Stimulated activated CD4-positive, alpha-beta T cell treated with anti-CD3 and anti-CD28 coated beads, TNF-alpha, amount 100 ng/mL, for 1 hour (primary cell): ENCODE measurements around the gene LSM3.
A peak's percentile ranks its signal among the peaks of the same experiment; 100 is the strongest.

Experiments used
- DNase-seq, 3 donors: peaks; one replicate each; pipeline ENCODE4 v3.0.0-alpha.2; 2020; ENCODE audit warnings: low read depth in 3 of 3, low spot score in 1 of 3

Gene LSM3

DNA sequence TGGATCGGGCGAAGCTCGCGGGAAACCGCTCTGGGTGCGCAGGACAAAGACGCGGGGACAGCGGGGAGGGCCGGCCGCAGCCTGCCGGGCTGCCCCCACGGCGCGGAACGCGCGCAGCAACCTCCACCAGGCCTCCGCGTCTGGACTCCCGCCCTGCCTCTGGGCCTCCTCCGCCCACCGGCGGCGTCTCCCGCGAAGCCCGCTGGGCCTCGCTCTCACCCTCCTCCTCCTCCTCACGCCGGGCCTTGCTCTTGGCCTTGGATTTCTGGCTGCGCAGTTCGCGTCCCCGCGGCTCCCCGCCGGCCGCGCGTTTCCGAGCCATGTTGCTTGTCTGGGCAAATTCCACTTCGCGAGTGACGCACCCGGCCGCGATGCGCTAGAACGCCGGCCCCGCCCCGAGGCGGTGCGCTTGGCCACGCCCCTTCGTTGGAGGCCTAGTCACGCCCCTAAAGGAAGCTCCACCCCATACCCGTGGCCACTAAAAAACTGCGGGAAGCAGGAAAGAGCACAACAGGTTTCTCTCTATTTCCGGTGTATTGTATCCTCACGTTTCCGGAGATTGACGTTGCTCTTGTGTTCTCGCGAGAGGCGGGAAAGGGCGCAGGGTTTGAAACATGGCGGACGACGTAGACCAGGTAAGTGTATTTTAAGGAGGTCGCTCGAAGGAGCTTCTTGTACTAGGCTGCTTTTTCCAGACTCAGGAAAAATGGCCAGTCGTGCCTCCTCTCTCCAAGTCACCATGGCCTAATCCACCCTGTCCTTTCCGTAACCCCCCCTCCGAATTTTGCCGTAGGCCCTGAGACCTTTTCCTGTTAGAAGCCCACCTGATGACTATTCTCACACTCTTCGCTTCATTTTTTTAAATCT lies at the start of gene LSM3, which contains the start of gene XPC:
LSM3 (plus strand) TSS at position 571 of the 867 bp plus-strand sequence; CDS start at position 615, 44 bp downstream.
XPC (minus strand) TSS at position 355 of the 867 bp plus-strand sequence; CDS start at position 322, 33 bp downstream.
- DNase-seq = peak; percentile 92 to 97 (median 95)

DNA sequence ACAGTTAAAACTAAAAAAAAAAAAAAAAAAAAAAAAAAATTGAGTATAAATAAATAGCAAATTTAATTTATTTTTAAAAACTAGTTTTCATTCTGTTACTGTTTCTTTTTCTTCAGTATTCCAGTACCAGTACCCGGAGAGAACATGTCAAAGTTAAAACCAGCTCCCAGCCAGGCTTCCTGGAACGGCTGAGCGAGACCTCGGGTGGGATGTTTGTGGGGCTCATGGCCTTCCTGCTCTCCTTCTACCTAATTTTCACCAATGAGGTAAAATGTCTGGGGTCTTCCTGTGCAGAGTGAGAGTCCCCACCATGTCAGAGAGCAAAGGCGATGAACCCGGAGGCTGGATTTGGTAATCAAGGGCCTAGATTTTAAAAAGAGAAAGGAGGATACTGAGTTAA lies 49.3 kb upstream of the LSM3 start:
- no peak for DNase-seq

DNA sequence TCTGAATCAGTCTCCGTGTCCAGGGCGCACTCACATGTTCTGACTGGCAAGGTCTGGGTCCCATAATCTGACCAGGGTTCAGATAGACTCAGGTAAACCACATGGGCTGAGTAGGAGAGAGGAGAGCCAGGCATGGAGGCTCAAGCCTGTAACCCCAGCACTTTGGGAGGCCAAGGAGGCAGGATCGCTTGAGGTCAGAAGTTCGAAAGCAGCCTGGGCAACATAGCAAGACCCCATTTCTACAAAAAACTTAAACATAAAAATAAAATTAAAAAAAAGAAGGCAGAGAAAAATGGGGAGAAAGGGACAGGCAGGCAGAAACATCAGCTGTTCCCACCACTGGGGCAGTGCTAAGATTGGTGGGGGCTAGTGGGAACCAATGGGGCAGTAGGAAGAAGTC lies 48.4 kb upstream of the LSM3 start:
- DNase-seq = no peak

DNA sequence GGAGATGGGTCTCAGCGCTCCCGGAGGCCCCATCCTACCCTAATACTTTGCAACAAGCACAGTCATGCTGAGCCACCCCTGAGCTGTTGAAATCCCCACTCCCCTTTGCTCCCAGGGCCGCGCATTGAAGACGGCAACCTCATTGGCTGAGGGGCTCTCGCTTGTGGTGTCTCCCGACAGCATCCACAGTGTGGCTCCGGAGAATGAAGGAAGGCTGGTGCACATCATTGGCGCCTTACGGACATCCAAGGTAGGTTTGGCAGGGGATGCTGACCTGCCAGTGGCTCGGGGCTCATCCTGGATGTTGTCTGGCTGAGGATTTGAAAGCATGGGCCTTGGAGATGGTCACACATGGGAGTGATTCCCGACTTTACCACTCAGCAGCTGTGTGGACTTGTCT lies 47.9 kb upstream of the LSM3 start:
- DNase-seq = no peak

DNA sequence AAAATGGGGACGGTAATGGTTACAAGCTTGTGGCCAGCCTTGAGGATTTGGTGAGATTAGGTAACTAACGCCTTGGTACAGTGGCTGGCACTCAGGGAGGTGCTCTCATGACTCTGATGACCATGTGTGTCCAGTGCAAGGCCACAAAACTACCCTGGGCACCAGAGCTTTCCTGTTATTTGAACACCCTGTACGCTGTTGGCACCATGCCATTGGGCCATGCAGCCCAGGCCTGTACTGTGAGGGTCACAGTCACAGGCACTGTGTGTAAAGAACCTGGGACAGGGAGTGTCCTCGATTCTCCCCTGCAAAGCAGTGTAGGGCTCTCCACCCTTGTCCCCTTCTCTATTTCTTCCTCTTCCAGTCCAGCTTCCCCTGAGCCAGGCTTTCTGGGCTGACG lies 47.5 kb upstream of the LSM3 start:
- no peak for DNase-seq

DNA sequence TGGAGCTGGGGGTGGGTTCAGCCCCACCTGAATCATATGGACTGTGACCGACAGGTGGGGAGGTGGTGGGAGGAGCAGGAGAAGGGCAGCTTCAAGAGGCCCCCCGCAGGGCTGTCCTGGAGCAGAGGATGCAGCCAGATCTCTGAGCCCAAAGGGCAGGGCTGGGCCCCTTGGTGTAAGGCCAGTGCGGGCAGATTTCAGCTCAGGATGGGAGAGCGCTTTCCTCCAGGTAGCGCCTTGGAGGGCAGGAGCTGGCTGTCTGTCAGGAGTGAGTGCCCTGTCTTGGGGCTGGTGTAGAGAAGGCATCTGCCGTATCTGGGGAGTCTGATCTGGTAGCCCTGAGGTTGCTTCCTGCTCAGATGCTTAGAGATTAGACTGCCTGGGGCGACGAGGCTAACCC lies 46.5 kb upstream of the LSM3 start:
- no peak for DNase-seq

DNA sequence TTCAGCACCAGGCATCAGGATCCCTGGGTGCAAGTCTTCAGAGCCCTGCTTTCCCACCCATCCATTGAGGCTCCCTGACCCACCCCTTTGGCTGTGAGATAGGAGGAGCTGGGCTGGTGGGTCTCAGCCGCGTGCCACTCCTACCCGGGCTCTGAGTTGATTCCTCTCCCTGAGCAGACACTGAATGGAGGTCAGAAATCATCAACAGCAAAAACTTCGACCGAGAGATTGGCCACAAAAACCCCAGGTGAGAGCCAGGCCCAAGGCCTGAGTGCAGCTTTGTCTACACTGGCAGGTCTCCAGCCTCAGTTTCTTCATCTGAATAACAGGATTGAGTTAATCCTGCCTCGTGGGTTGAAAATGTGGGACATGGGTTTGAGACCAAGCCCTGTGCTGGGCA lies 45.9 kb upstream of the LSM3 start:
- no peak for DNase-seq

DNA sequence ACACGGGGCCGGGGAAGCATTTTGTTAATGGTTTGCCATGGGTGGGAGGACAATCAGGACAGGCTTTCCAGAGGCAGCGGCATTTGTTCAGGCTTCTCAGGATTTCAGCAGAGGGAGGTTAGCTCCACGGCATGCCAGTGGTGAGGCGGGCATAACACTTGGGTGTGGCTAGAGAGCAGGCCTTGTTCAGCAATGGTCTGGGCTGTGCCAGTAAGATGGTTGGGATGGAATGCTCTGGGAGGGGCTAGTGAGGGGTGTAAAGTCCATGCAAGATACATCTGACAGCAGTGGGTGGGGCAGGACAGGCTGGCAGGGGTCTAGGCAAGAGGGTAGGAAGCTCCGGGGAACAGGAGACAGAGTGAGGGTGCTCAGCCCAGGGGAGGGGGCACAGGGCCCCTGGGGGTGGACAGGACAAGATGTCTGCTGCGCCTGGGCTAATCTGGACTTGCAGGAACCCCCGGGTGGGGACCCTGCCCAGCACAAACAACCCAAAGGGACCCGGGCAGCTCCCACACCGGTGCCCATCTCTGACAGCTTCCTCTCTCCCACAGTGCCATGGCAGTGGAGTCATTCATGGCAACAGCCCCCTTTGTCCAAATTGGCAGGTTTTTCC lies 45.3 kb upstream of the LSM3 start:
- no peak for DNase-seq

DNA sequence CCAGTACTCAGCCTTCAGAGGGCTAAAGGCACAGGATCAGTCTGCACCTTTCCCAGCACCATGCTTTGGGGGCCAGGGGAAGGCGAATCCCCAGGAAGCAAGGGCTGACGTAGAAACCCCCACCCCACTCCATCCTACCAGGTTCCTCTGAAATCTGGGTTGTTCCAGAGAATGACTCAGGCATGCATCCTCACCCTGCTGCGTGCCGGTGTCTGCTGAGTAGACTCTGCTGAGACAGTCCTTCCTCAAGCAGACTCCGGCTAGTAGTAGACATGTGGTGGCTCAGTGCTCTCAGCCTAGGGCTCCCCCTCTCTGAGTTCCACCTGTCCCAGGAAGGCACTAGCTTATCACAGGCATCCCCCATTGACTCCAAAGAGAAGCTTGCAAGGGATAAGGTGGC lies 44.7 kb upstream of the LSM3 start:
- DNase-seq = no peak

DNA sequence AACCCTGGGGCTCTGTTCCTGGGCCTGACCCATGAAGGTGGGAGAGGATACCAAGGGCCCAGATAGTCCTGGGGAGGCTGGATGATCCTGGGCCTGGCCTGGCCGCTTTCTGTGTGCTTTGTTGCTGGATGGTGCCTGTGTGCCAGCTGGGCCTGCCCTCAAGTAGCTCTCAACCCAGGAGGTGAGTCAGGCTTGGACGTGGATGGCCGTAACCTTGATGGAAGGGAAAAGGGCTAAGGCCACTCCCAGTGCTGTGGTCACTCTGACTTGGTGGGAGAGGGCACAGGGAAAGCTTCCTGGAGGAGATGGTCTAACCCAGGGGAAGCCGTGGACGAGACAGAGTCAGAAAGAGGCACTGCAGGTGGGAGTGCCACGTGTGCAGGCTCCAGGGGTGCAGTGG lies 44.3 kb upstream of the LSM3 start:
- DNase-seq = no peak

DNA sequence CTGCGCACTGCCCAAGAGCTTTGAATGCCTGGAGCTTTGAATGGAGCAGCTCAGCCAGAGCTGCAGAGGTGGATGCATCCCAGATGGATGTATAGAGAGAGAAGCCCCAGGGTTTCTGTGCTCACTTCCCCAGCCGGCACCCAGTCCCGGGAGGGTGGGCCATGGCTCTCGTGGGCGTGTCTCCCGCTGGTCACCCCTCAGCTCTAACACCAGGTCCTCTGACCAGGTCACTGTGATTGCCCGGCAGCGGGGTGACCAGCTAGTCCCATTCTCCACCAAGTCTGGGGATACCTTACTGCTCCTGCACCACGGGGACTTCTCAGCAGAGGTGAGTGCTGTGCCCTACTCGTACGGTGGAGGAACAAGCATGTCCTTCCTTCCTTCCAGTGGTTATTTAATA lies 43.0 kb upstream of the LSM3 start:
- DNase-seq = no peak

DNA sequence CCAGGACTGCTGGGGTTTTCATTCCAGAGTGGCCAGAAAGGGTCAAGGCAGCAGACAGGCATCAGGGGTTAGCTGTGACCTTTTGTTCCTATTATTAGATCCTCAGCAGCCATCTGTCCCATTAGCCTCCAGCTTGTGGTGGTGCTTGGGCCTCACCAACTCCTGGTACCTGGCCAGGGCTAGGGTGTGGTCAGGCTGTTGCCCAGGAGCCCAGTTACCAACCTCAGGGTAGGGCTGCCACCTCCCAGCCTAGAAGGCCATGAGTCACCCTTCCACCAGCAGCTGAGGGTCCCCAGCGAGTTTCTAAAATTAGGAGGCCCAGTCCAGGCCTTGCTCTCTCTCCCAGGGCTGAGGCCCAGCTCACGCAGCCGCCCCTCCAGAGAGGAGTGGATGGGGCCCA lies 41.6 kb upstream of the LSM3 start:
- no peak for DNase-seq

DNA sequence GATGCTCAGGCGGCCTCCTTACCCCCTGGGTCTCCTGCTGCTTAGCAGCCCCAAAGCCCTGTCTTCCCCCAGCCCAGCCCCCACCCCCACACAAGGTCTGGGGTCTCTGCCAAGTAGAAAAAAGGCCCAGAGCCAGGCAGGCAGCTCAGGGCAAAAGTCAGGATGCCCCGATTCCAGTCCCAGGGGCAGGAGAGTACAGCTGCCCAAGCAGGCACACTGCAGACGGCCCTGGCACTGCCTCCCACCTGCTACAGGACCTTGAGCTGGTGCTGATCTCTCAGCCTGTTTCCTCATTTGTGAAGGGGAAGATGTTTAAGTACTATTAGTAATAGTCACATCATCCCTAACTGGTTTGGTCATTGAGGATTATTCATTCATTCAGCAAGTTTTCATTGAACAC lies 41.2 kb upstream of the LSM3 start:
- DNase-seq = no peak

DNA sequence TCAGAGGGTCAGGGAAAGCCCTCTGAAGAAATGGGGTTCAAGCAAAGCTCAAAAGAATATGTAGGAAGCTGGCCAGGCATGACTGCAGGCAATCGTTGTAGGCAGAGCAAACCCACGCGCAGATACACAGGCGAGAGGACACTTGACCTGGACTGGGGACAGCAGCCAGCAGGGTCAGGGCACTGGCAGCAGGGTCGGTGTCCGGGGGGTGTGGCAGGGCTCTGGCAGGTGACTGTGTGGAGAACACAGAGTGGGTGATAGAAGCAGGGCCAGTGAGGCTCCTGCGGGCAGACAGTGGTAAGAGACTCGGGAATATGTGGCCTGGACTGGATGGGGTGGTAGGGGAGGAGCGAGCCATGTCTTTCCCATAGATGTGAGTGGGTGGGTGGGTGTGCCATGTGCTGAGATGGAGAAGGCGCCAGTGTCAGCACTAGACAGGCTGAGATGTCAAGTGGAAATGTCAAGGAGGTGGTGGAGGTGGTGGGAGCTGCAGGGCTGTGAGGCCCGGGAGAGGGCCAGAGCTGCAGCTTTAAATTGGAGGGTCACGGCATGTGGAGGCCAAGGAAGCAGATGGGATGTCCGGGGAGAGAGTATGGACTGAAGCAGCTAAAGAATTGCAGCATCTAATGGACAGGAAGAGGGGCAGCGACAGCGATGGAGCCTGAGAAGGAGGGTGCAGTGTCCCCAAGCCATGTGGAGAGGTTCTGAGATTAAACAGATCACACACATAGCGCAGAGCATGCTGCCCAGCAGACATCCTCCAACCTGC lies 40.3 kb upstream of the LSM3 start:
- no peak for DNase-seq

DNA sequence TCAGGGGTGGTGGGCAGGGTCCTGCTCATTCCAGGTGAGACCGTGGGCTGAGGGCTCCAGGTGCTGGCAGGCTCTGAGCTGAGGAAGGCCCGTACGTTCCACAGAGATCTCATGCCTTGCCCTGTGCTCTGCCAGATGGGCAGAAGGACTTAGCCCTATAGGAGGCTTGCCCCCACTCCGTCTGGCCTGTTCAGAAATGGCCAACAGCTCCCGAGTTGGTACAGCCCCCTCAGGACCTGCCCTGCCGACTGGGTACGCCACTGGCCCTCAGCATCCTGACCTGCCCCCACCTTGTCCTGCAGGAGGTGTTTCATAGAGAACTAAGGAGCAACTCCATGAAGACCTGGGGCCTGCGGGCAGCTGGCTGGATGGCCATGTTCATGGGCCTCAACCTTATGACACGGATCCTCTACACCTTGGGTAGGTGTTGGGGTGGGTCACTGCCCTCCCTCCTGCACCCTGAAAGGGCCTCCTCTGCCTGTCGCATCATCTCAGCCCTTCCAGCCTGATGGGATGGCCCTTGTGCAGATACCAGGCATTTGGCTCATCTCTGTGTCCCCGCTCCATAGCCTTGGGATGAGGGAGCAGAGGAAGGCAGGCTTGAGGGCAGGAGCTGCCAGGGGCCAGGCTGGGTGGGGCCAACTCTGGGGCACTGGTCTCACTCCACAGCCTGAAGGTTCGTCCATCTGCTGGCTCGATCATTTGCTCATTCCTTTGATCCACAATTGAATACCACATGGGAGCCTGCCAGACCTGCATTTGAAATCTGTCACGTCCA lies 39.5 kb upstream of the LSM3 start:
- DNase-seq = no peak

DNA sequence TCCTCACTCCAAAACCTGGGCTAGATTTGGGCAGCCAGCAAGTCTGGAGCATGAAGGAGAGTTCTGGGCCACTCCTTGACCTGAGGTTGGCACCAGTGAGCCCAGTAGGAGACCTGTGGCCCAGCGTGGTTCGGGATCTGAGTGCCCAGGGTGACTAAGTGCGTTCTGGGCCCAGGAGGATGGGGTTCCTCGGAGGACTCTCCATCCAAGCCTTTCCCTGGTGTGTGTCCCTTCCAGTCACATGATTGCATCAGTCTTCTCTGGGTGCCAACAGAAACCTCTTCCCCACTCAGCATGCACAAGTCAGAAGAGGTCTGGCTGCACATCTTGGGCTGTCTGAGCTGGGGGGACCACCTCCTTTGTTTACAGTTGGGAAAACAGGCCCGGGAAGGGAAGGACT lies 38.8 kb upstream of the LSM3 start:
- DNase-seq = no peak

DNA sequence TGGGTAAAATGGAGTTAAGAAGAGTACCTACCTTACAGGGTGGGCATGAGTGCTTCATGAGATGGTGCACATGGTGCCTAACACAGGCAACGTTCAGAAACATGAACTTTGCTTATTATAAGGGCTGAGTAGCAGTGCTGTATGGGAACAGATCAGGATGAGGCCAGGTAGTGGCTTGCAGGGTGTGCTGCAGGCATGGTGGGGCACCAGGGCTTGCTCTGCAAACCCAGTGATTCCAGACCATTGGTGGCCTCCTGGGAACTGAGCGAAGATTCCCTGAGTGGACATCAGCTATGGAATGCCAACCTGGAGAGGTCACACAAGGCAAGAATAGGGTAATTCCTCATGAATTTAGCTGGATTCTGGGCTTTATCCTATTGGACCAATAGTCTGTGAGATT lies 37.9 kb upstream of the LSM3 start:
- no peak for DNase-seq

DNA sequence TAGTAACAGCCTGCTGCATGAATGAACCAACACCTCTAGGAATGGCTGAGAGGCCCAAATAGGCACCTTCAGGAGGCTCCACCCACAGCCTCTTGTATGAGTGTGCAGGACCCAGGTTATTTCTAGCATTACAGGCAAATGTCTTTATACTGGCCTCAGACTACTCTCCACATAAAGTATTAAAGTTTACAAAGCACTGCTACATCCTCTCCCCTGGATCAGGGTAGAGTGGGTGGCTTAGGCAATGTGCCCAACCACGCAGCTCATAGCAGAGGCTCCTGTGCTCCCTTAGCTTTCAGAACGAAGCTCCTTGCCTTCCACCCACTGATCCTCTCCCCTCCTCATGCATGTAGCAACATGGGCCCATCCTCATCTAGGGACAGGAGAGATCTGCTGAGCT lies 37.5 kb upstream of the LSM3 start:
- no peak for DNase-seq

DNA sequence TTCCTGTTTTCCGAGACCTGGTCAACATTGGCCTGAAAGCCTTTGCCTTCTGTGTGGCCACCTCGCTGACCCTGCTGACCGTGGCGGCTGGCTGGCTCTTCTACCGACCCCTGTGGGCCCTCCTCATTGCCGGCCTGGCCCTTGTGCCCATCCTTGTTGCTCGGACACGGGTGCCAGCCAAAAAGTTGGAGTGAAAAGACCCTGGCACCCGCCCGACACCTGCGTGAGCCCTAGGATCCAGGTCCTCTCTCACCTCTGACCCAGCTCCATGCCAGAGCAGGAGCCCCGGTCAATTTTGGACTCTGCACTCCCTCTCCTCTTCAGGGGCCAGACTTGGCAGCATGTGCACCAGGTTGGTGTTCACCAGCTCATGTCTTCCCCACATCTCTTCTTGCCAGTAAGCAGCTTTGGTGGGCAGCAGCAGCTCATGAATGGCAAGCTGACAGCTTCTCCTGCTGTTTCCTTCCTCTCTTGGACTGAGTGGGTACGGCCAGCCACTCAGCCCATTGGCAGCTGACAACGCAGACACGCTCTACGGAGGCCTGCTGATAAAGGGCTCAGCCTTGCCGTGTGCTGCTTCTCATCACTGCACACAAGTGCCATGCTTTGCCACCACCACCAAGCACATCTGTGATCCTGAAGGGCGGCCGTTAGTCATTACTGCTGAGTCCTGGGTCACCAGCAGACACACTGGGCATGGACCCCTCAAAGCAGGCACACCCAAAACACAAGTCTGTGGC lies 36.8 kb upstream of the LSM3 start:
- DNase-seq = no peak

DNA sequence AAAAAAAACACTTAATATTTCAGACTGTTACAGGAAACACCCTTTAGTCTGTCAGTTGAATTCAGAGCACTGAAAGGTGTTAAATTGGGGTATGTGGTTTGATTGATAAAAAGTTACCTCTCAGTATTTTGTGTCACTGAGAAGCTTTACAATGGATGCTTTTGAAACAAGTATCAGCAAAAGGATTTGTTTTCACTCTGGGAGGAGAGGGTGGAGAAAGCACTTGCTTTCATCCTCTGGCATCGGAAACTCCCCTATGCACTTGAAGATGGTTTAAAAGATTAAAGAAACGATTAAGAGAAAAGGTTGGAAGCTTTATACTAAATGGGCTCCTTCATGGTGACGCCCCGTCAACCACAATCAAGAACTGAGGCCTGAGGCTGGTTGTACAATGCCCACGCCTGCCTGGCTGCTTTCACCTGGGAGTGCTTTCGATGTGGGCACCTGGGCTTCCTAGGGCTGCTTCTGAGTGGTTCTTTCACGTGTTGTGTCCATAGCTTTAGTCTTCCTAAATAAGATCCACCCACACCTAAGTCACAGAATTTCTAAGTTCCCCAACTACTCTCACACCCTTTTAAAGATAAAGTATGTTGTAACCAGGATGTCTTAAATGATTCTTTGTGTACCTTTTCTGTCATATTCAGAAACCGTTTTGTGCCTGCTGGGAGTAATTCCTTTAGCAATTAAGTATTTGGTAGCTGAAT lies 35.9 kb upstream of the LSM3 start:
- no peak for DNase-seq
